Stimulated activated CD8-positive, alpha-beta memory T cell treated with anti-CD3 and anti-CD28 coated beads, Interleukin-7, amount 100 ng/mL, for 1 hour (primary cell): ENCODE data around the gene BLMH.

Experiments
- DNase-seq, 2 donors: peaks; one replicate each; pipeline ENCODE4 v3.0.0-alpha.2; 2020; ENCODE audit warnings: low read depth in 2 of 2

The BLMH gene

GRCh38 chr17:30200106-30200505, 91.6 kb downstream of the BLMH start:
- DNase-seq = no peak

GRCh38 chr17:30199600-30199999, 92.1 kb downstream of the BLMH start:
- DNase-seq = no peak
